ENCODE results near the gene ADAM15.

ADAM15 gene

DNA sequence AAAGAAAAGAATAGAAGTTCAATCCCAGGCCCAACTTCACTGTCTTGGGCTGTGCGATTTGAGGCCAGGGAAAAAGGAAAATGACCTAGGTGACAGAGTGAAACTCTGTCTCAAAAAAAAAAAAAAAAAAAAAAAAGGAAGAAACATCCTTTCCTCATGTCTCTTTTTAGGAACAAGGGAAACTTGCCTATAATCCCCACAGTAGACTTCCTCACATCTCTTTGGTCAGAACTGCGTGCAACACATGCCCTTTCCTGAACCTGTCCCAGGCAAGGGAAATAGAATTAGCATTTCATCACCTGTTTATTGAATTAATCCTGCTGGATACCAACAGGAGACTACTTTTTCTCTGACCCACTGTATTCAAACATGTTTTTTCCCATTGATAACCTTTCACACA lies 15.2 kb upstream of the ADAM15 start:
- Histone ChIP-seq H3K9me3 (ENCODE audit: control insufficient read depth, insufficient read depth, low read depth, low read length) (no peaks in the 10 kb centered on the region), H3K4me3 (ENCODE audit: low read depth, low read length) (no peak overlapping the region), H3K4me1 (ENCODE audit: control insufficient read depth, insufficient read depth, low read length) (no peaks in the 10 kb centered on the region), H3K27ac (ENCODE audit: extremely low read depth, low read depth, low read length) (no peak overlapping the region), H3K36me3 (ENCODE audit: control insufficient read depth in 2 of 2, insufficient read depth in 1 of 2, low read length in 2 of 2) (no peaks in the 10 kb centered on the region)
- TF ChIP-seq REST (tag by site-specific recombination; IDR thresholded peaks at IDR 0.05) (no peak), PRDM1 (tag by site-specific recombination; IDR thresholded peaks at IDR 0.05) (0 out of 2 replicates have a peak, but pooled peaks have one; percentile 14)
- ChIA-PET CTCF (no interaction called here), POLR2A (no interaction called here)

- Histone ChIP-seq H3K9me3 (ENCODE audit: control insufficient read depth, insufficient read depth, low read depth, low read length) (no peaks in the 10 kb centered on the region), H3K36me3 (ENCODE audit: control insufficient read depth in 2 of 2, insufficient read depth in 1 of 2, low read length in 2 of 2) (no peaks in the 10 kb centered on the region), H3K4me1 (ENCODE audit: control insufficient read depth, insufficient read depth, low read length) (no peaks in the 10 kb centered on the region), H3K4me3 (ENCODE audit: low read depth, low read length) (no peak overlapping the region), H3K27ac (ENCODE audit: extremely low read depth, low read depth, low read length) (no peak overlapping the region)
- CTCF ChIA-PET, result interaction anchor here (0.8 to 2.4 kb wide), 6 partner anchors 12 to 48 kb away, joined by 3 to 11 read pairs (median 4); partner anchors contain the start of gene ADAM15
- POLR2A ChIA-PET, result interaction anchor here (0.7 to 0.8 kb wide), 2 partner anchors 412 to 478 kb away, joined by 4 to 7 read pairs; no protein-coding TSS in a partner anchor
- TF ChIP-seq GLIS2 (tag by site-specific recombination; IDR thresholded peaks at IDR 0.05) (0 out of 2 replicates have a peak, but pooled peaks have one; percentile 17), PRDM2 (tag by site-specific recombination; IDR thresholded peaks at IDR 0.05; ENCODE audit: borderline replicate concordance) (no peak), ZNF138 (tag by site-specific recombination; IDR thresholded peaks at IDR 0.05; ENCODE audit: borderline replicate concordance) (no peak), GLIS1 (tag by site-specific recombination; IDR thresholded peaks at IDR 0.05) (peak; percentile 93), YY2 (tag by site-specific recombination; IDR thresholded peaks at IDR 0.05) (no peak), CTCF (tag by site-specific recombination; IDR thresholded peaks at IDR 0.05) (no peak), MZF1 (tag by site-specific recombination; IDR thresholded peaks at IDR 0.05; ENCODE audit: borderline replicate concordance) (no peak), ZNF169 (tag by site-specific recombination; IDR thresholded peaks at IDR 0.05) (no peak), ZNF621 (tag by site-specific recombination; IDR thresholded peaks at IDR 0.05) (no peak), ZNF133 (tag by site-specific recombination; IDR thresholded peaks at IDR 0.05) (no peak), ZIC2 (tag by site-specific recombination; IDR thresholded peaks at IDR 0.05) (peak; percentile 73), ZNF324 (tag by site-specific recombination; IDR thresholded peaks at IDR 0.05) (no peak), TSHZ1 (tag by site-specific recombination; IDR thresholded peaks at IDR 0.05; ENCODE audit: borderline replicate concordance) (no peak), AEBP2 (tag by site-specific recombination; IDR thresholded peaks at IDR 0.05; ENCODE audit: borderline replicate concordance) (no peak)
These were observed 14.1 kb upstream of the ADAM15 start for GRCh38 chr1:155037043-155037442.

All from HEK293 (cell line).